ENCODE data around the gene QSOX2.

QSOX2 gene

DNA sequence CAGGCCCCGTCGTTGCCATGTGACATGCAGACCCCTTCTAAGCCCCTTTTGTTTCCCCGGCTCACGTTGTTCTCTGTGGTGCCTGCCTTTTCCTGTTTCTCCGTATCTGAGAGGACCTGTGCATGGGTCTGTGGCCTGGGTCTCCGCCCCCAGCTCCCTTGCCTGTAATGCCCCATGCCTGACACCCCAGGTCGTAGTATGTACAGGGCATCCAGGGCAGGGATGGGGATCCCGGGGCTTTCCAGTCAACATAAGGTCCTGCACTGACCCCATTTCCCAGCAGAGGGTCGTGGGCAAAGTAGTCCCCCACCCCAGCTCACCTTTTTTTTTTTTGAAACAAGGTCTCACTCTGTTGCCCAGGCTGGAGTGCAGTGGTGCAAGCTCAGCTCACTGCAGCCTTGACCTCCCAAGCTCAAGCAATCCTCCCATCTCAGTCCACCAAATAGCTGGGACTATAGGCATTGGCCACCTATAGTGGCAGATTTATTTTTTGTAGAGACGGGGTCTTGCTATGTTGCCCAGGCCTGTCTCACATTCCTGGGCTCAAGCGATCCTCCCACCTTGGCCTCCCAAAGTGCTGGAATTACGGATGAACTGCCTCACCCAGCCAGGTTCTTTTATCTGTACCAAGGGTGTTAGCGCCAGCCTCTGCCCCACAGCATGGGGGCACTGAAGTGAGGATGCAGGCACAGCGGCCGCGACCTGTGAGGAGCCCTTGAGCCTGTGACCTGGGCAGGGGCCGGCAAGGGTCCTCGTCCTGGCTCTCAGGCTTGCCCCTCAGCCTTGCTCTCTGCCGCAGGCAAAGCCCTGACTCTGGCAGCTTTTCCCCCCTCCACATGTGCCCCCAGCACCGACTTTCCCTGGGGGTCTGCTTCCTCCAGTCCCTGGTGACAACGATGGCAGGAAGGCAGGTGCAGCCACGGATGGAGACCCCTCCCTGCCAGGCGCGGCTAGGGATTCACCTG lies 19.1 kb upstream of the QSOX2 start:
- no peak for DNase-seq

DNA sequence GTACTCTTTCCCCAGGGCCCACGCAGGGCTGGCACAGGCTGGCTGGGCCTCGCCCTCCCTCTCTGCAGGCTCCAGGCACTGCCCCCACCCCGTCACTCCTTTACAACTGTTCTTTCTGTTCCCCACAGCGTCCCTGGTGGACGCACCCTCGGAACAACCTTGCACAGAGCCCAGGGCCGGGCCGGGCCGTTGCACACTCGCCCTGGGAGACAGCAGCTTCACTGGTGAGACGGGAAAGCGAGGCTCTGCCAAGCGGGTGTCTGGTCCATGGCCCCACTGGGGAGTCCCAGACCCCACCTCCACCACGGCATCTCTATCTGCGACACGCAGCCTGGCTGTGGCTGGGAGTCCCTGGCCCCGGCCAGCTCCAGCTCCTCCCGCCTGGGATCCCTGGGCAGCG lies 18.4 kb upstream of the QSOX2 start:
- no peak for DNase-seq

DNA sequence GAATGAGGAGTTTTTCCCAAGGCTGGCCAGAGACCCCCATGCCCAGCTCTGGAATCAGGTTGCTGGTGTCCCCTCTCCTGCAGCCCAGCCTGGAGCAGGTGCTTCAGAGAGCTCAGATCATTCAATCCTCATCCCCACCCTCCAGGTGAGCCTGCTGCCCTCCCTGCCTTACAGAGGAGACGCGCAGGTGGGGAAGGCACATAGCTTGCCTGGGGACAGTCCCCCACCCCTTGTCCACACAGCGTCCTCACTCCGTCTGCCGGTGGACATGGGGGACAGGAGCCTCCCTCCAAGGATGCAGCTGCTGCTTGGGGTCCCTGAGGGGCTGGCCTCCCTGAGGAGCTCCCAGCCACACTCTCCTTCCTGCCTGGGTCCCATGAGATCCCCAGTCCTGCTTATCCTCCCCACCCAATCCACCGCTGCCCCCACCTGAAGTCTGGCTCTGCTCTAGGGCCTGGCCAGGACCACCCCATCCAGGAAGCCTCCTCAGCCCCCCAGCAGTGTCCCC lies 17.1 kb upstream of the QSOX2 start:
- no peak for DNase-seq

DNA sequence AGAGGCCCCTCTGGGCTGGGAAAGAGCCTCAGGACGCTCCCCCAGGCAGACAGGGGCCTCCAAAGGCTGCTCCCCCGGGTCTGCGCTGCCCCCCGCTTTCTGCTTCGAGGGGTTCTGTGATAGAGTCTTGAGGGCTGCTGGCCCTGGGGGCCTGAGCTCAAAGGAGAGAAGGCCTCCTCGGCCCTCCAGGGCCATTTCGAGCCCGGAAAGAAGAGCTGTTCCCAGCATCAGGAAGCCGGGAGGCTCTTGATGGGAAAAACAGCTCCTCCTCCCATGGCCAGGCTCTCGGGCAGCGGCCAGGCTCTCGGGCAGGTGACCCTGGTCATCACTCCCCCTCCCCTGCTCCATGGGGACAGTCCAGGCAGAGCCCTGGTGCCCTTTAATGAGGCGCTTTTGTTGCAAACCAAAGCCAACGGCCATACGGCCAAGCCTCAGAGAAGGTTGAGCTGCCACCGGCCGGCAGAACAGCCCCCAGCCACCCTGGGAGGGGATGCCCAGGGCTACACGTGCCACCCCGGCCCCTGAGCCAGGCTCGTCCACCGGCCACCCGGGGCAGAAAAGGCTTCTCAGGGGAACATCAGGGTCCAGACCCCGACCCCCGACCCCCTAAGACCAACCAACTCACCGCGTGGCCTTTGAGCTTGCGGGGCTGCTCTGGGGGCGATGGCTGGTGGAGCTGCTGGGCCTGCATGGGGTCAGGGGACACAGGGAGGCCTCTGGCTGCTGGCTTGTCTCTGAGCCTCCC lies 16.2 kb upstream of the QSOX2 start:
- DNase-seq: no peak

DNA sequence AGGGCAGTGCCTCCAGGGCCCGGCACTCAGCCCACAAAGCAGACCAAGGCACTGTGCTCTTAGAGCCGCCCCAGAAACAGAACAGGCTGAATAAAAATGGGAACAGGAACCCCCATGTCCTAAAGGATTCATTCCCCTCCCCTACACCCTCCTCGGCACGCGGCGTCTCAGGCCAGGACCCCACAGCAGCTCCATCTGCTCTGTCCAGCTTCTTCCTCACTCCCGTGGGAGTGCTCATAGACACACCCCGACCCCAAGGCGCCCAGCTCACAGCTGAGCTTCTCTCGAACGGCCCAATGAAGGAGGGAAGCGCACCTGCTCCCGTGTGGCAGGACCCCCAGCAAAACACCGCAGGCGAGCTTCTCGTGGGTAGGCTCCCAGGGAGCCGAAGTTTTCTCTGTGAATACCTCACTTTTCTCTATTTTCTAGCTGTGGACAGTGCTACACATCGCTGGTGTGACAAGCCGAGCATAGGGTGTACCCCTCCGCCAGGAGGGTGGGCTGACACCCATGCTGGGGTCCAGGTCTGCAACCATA lies 15.4 kb upstream of the QSOX2 start:
- no peak for DNase-seq

DNA sequence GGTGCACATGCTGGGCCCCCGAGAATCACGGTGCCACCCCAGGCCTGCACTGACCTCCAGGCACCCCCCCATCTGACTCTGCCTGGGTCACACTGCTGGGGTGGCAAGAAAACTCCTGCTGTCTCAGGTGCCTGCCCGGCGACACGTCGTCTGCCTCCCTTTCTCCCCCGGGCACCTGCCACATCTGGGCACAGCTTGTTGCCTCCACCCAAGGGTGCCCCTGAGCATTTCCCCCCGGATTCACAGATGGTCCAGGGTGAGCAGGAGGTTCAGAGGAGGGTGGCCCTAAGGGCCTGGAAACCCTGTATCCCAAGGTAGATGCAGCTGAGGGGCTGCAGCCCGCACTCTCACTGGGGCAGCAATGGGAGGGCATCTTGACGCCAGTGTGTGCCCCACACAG lies 14.9 kb upstream of the QSOX2 start:
- no peak for DNase-seq

DNA sequence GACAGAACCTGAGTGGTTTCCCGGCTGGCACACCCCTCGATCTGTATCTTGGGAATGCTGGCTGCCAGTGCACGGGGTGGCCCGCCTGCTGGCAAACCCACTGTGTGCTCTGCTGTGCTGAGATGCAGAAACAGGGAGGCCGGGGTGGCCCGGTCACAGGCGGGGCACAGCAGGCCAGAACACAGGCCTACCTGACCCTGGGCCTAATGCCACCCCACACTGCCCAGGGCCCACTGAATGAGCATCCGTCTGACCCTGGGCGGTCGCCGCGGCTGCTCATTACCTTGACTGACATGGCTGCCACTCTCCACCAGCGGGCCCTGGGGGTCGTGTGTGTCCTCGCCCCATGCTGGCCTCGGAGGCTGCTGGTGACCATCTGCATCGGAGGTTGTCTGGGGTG lies 14.2 kb upstream of the QSOX2 start:
- DNase-seq: no peak

DNA sequence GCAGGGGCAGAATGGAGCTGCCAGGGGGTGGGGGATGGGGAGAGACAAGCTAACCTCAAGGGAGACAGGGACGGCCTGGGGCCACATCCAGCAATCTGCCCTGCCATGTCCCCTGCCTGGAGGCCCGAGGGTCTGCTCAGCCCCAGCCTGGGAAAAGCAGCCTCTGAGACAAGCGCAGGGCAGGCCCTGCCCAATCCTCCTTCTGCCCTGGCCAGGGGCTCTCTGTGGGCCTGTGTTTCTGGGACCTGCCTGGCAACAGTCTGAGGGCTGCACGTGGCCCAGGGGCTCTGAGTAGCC lies 13.9 kb upstream of the QSOX2 start:
- DNase-seq: peak; percentile 5 to 9

DNA sequence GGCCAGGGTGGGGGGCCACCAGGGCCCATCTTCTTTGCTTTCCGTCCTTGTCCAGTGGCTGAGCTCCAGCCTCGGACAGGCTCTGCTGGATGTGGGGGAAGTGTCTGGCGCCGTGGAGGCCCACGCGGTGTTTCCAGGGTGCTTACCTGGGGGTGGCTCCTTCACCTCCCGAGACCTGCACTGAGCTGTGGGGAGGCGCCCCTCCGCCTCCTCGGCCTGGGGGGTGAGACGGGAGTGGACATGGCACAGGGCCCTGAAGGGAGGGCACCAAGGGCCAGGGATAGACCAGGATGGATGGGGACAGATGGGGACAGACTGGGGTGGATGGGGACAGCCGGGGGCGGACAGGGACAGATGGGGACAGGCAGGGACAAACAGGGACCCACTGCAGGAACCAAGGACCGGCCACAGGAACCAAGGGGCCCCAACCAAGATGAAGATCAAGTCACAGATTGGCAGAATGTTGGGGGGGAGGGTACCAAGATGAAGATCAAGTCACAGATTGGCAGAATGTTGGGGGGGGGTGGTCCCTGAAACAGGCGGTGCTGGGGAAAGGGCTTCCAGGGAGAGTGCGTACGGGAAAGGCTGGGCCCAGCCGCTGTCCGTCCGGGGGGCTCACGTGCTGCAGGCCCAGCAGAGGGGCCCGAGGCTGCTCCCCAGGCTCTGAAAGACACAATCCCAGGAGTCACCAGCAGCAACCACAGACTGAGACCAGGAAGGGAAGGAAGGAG lies 13.3 kb upstream of the QSOX2 start:
- no peak for DNase-seq

DNA sequence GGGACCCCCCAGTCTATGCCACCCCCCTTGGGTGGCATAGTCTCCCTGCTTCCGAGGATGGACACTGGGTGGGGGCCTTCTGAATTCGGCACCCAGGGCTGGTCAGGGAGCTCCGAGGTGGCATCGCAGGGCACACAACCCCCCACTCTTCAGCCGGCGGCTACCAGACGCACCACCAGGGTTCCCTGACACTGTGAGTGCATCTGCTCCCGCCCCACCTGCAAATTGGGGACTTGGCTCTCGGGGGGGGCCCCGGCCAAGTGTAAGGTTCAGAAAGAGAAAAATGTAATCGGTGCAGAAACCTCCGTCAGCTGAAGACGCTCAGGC lies 12.7 kb upstream of the QSOX2 start:
- no peak for DNase-seq

DNA sequence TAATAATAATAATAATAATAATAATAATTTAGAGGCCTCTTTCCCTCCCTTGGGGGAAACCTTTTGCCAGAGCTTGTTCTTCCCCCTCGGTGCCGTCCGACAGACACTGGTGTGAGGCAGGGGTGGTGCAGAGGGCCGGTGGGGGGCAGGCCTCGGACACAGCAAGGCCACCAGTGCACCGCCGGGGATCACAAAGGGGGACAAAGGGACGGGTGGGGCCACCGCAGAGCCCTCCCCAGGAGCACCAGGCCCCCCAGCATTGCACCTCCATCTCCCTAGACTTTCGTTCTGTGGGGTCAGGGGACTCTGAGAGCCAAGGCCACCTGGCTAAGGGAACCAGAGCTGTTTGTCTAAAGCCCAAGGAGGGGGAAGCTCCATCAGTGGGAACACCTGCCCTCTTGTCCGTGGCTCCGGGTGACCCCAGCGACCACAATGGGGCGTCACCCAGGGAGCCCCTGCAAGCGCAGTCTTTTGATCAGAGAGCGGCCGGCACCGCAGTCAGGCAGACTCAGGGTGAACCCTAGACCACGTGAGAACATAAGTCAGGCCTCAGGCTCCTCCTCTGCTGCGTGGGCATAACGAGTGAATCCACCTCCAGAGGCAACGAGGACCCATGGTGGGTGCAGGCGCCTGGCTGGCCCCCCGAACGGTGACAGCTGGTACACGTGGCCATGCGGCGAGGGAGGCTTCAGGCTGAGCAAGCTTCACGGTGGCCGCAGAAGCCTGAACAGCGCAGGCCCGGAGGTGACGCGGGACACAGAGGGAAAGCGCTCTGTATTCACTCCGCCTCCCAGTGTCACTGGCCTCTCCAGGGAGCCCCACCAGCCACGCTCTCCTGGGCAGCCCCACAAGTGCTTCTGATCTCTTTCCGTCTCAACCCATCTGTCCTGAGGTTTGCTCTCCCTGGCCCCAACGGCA lies 12.0 kb upstream of the QSOX2 start:
- no peak for DNase-seq

DNA sequence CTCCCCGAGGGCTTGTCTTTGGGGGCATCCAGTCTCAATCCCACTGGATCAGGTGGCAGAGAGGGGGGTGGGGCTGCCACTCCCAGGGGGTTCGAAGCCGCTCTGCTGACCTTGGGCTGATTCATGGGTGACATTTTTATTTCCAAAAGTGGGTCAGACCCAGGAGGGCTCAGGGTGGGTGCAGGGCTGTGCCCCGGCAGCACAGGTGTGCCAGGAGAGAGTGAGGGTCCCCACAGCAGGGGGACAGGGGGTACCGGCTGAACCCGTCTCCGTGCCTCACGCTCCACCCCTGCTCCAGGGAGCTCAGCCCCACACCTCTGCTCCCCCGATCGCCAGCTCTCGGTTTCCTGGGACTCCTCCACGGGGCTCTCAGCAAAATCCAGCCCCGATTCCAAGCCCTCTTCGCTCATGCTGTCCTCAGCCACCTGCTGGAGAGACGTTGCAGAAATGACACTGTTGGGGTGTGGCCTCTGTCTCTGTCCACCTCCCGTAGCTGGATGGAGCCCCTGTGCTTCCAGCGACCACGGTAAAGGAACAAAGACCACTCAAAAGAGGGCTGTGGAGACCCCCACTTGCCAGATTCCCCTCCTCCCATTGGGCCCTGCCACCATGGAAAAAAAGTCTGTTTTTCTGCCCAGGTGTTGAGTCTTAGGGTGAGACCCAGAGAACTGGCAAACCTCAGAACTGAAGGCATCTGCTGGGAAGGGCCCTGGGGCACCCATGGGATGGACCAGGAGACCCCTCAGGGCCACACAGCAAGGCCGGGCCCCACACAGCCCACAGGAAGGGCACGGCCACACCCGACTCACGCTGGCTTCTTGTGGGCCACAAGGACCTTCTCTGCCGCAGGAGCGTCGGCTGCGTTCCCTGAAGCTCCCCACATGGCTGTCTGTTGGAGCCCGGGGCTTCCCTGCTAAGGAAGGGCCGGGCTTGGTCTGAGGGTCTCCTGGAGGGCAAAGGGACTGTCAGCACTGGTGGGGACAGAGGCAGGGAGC lies 10.6 kb upstream of the QSOX2 start:
- peak in 1 of 2 experiments; percentile 27 for DNase-seq

DNA sequence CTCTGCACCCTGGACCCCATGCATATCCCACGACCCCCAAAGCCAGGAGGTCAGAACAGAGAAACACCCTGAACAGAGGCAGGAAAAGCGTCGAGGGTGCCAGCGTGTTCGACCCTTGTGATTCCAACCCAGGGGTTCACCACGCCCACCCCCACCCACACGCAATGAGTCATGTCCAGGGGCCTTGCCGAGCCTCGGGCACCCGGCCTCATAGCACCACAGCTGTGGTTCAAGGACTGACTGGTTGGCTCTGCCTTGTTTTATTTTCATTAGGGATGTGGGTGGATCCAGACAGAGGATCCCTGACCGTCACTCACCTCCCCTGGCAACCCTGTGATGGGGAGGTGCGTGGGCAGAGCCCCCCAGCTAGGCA lies 9.5 kb upstream of the QSOX2 start:
- DNase-seq: no peak

DNA sequence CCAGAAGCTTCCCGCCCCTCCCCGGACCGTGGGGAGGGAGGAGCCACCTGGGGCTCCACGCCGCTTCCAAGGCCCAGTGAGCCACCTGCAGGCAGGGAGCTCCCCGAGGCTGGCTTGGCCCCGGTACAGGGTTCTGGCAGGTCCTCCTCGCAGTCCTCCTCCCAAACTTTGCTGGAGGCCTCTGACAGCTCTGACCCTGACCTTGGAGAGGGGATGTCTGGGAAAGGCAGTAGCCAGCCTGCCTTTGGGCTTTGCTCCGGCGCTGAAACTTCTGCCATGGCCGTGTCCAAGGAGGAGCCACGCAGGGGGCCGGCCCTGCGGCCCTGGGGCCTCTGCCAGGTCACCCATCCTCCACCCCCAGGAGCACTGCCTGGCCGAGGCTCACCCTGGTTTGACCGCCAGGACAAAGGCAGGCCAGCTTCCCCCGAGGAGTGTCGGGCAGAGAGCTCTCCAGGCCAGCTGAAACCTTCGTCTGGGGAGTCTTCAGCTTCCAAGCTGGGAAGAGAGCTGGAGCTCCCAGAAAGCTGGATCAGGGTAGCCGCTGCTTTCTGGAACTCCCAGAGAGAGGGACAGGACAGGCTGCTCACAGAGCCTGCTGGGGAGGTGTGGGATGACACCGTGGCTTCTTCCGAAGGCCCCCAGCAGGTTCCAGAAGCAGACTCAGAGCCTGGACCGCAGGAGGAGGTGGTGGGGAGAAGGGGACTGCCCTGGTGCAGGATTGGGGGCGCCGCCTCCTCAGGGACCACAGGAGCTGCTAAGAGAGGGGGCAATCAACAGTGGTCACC lies 9.0 kb upstream of the QSOX2 start:
- no peak for DNase-seq

DNA sequence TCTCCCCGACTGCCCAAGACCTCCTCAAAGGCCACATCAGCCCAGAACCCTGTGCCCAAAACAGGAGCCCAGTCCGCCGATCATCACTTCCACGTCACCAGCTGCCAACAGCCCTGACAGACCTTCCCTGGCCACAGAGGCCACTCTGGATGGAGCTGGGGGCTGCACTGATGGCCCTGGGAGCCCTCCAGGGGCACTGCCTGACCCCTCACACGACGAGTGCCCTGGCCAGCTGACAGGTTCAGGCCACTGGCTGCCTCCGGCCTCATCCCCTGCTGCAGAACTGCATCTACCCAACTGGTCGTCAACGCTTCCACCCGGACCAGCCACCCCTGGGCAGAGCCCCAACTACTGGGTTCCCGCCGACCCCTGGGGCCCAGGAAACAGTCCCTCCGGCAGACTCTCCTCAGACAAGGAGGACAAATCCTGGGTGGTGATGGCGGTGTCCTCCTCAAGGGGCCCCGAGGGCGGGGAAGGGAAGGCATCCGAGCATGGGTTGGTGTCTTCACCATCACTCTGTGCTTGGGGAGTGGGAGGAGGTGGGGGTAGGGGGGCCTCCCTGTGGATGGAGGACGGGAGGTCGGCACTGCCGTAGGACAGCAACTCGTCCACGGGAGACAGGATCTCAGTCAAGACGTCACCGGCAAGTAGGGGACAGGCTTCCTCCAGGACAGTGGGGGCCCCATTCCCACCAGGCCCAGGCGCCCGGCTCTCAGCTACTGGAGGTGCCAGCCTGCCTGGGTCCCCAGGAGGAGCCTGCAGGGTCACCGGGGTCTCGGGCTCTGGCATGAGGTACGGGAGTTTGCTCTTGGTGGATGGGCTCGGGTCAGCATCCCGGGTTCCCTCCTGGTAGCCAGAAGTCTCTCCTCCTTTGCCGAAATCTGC lies 7.9 kb upstream of the QSOX2 start:
- DNase-seq: no peak

DNA sequence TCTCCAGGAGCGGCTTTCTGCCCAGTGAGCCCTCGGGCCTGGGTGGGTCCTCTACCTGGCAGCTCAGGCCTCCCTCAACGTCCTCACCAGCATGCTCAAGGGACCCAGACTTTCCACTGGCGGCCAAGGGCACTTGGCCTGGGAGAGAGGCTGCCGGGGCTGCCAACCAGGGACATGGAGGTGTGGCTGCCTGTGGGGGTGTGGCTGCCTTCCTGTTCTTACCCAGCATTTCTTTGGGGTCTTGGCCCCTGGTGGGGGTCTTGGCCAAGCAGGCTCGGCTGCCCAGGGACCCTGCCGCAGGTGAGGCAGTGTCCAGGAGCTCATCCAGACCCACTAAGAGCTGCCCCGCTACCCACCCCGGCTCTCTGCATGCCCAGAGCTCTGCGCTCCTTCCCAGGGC lies 7.2 kb upstream of the QSOX2 start:
- no peak for DNase-seq

DNA sequence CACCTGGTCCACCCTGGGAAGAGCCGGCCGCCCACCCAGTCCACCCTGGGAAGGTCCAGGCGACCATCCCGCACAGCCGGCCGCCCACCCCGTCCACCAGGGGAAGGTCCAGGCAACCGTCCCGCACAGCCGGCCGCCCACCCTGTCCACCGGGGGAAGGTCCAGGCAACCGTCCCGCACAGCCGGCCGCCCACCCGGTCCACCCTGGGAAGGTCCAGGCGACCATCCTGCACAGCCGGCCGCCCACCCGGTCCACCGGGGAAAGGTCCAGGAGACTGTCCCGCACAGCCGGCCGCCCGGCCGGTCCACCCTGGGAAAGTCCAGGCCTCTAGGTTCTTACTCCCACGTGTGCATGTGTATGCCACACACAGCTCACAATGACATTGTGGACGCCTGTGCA lies 6.7 kb upstream of the QSOX2 start:
- no peak for DNase-seq

DNA sequence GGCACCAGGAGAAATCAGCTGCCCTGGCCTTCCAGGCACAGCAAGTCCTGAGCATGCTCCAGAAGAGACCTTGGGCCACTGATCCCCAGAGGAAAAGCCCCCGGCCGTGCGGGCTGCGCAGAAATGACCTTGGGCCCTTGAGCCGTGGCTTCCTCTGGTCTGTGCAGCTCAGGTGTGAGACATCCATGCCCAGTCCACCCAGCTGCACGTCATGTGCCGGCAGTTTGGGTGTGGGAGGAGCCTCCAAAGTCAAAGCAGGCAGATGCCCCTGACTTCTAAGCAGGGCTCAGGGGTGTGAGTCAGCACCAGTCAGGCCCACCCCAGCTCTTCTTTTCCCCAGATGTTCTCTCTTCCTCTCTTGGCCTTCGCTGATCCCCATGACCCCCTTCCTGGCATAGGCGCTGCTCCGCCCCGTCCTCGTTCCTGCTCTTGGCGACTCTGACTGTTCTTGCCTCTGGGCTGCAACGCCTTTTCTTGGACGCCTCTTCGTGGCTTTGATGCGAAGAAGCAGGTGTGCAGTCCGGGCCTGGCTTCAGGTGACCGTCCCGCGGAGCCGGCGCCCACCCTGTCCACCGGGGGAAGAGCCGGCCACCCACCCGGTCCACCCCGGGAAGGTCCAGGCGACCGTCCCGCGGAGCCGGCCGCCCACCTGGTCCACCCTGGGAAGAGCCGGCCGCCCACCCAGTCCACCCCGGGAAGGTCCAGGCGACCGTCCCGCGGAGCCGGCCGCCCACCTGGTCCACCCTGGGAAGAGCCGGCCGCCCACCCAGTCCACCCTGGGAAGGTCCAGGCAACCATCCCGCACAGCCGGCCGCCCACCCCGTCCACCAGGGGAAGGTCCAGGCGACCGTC lies 5.9 kb upstream of the QSOX2 start:
- DNase-seq: no peak

All from Kasumi-1 (cell line).